Fibroblast of lung (primary cell): Measurements from ENCODE around the gene SPG11. TPM values are rescaled to one million over a fixed set of nuclear protein-coding genes. Genes with fewer than 3 reads are reported as not detected.

ENCODE experiments used
- DNase-seq, 2 donors: peaks; one replicate each; pipeline versions ENCODE4 v3.0.0 to v3.0.0-alpha.2; 2010; ENCODE audit warnings: low read depth in 2 of 2
- H2AFZ ChIP-seq: 2 replicates; pipeline ENCODE4 v1.5.1; 2012; ENCODE audit warnings: low read length, control low read depth, inconsistent platforms
- H3K27ac ChIP-seq: 2 replicates; pipeline ENCODE4 v1.5.1; 2011; ENCODE audit warnings: low read length, control low read depth; ENCODE audit not compliant: insufficient read depth
- H3K27me3 ChIP-seq: 2 replicates; pipeline ENCODE4 v1.5.1; 2011; ENCODE audit warnings: mild to moderate bottlenecking, low read length; ENCODE audit not compliant: control insufficient read depth, insufficient read depth
- H3K36me3 ChIP-seq: 2 replicates; pipeline ENCODE4 v1.5.1; 2011; ENCODE audit warnings: low read length; ENCODE audit not compliant: control insufficient read depth, insufficient read depth
- H3K4me1 ChIP-seq: 2 replicates; pipeline ENCODE4 v1.5.1; 2011; ENCODE audit warnings: low read length; ENCODE audit not compliant: control insufficient read depth, insufficient read depth; ENCODE audit errors: extremely low read depth
- H3K4me2 ChIP-seq: 2 replicates; pipeline ENCODE4 v1.5.1; 2011; ENCODE audit warnings: low read length, control low read depth; ENCODE audit not compliant: insufficient read depth; ENCODE audit errors: extremely low read depth
- H3K4me3 ChIP-seq, 4 experiments: fragments of 200-600 bp in 1 of 4; sonication (generic) in 1 of 4; replicated peaks in 1 of 4; 2 replicates each; pipeline ENCODE4 v1.5.1; 2011 to 2016; ENCODE audit warnings: low read length in 4 of 4, low read depth in 3 of 4, mild to moderate bottlenecking in 3 of 4, control low read depth in 2 of 4, inconsistent platforms in 1 of 4, mixed read lengths in 1 of 4; ENCODE audit not compliant: insufficient read depth in 1 of 4; ENCODE audit errors: control extremely low read depth in 1 of 4
- H3K79me2 ChIP-seq: 2 replicates; pipeline ENCODE4 v1.5.1; 2012; ENCODE audit warnings: mild to moderate bottlenecking, low read length, inconsistent platforms; ENCODE audit not compliant: control insufficient read depth, insufficient read depth
- H3K9ac ChIP-seq: 2 replicates; pipeline ENCODE4 v1.5.1; 2011; ENCODE audit warnings: mild to moderate bottlenecking, low read length, control low read depth; ENCODE audit not compliant: insufficient read depth
- H3K9me3 ChIP-seq: 2 replicates; pipeline ENCODE4 v1.5.1; 2012; ENCODE audit warnings: low read depth, low read length; ENCODE audit not compliant: control insufficient read depth, insufficient read depth
- H4K20me1 ChIP-seq: 2 replicates; pipeline ENCODE4 v1.5.1; 2011; ENCODE audit warnings: low read length; ENCODE audit not compliant: control insufficient read depth, insufficient read depth; ENCODE audit errors: extremely low read depth
- EZH2 ChIP-seq: IDR thresholded peaks from 2 replicates; pipeline ENCODE4 v1.5.1; 2012; ENCODE audit warnings: low read length, control low read depth, mild to moderate bottlenecking; ENCODE audit errors: missing control alignments
- polyA plus RNA-seq, 2 donors: library from polyadenylated mRNA; depleted of rRNA in 1 of 2; stranded (reverse) in 1 of 2; unstranded in 1 of 2; fragments of >200 nt; gene quantifications; 2 replicates each; pipeline ENCODE4 v1.2.1, GENCODE V29; 2011 to 2012; ENCODE audit warnings: missing spikeins in 1 of 2
- total RNA-seq: library from RNA; depleted of rRNA; stranded (reverse); fragments of >200 nt; gene quantifications from 2 replicates; pipeline ENCODE4 v1.2.1, GENCODE V29; 2014
- TF ChIP-seq, protein P1 (sequence below), 2 donors: IDR thresholded peaks in 1 of 2; conservative IDR thresholded peaks in 1 of 2; 1 replicate in 1 of 2; 2 replicates in 1 of 2; pipeline ENCODE4 v1.5.1; 2011 to 2012; ENCODE audit warnings: low read length in 2 of 2, control low read depth in 1 of 2, inconsistent platforms in 1 of 2, low read depth in 1 of 2, mild to moderate bottlenecking in 1 of 2

SPG11 gene
- total and polyA plus RNA-seq, 2 donors (not counting 1 experiment from before 2014, with no cell fraction given), result 35.6 to 95.9 TPM

DNA sequence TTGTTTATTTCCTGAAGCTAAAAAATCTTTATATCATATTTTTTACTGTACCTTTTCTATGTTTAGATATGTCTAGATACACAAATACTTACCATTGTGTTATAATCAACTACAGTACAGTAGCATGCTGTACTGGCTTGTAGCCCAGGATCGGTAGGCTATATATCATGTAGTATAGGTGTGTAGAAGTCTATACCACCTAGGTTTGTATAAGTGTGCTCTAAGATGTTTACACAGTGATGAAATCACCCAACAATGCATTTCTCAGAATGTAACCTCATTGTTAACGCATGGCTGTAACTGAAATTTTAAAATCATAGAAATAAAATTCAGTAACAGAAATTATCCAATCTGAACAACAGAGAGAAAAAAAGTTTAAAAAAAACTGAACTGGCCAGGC is 83.4 kb downstream of the SPG11 start:
- no peaks in the 10 kb centered on the region for H3K27me3 ChIP-seq
- H3K9me3 ChIP-seq, result no peaks in the 10 kb centered on the region
- no peak overlapping the region for H3K4me3 ChIP-seq
- no peak overlapping the region for H3K27ac ChIP-seq
- H3K4me2 ChIP-seq, result no peak overlapping the region
- no peak overlapping the region for H3K9ac ChIP-seq
- H4K20me1 ChIP-seq, result no peaks in the 10 kb centered on the region
- H2AFZ ChIP-seq, result no peak overlapping the region
- H3K4me1 ChIP-seq, result no peaks in the 10 kb centered on the region
- no peaks in the 10 kb centered on the region for H3K79me2 ChIP-seq
- TF ChIP-seq, protein P1, sequence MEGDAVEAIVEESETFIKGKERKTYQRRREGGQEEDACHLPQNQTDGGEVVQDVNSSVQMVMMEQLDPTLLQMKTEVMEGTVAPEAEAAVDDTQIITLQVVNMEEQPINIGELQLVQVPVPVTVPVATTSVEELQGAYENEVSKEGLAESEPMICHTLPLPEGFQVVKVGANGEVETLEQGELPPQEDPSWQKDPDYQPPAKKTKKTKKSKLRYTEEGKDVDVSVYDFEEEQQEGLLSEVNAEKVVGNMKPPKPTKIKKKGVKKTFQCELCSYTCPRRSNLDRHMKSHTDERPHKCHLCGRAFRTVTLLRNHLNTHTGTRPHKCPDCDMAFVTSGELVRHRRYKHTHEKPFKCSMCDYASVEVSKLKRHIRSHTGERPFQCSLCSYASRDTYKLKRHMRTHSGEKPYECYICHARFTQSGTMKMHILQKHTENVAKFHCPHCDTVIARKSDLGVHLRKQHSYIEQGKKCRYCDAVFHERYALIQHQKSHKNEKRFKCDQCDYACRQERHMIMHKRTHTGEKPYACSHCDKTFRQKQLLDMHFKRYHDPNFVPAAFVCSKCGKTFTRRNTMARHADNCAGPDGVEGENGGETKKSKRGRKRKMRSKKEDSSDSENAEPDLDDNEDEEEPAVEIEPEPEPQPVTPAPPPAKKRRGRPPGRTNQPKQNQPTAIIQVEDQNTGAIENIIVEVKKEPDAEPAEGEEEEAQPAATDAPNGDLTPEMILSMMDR (conservative IDR thresholded peaks at IDR 0.05 in 1 of 2, IDR thresholded peaks at IDR 0.05 in 1 of 2; ENCODE audit: low read depth in 1 of 2, low read length in 2 of 2), result no peak
- no peak for TF ChIP-seq EZH2
- no peak for DNase-seq
- H3K36me3 ChIP-seq, result peaks cover 8% of the 10 kb centered on the region

DNA sequence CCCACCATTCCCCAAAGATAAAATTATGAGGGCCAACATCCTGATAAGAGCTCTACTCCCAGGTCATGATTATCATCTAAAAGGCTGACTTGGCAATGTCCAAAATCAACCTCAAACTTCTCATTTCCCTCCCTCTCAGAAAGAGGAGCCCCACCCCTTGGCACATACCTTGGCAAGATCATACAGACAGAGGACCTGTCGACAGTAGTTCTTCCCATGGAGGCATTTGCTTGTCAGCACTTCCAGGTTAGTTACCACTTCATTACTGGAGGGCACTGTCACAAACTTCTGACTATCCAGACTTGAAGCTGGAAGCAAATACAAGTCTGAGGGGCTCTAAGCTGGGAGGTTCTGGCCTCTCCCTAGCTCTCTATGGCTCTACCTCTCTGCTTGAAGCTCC is 88.7 kb downstream of the SPG11 start:
- Histone ChIP-seq H3K9me3 (no peaks in the 10 kb centered on the region), H4K20me1 (no peaks in the 10 kb centered on the region), H3K4me2 (no peak overlapping the region), H3K27me3 (no peaks in the 10 kb centered on the region), H3K79me2 (no peaks in the 10 kb centered on the region), H3K4me3 (no peak overlapping the region), H3K36me3 (peaks cover 7% of the 10 kb centered on the region), H3K9ac (no peak overlapping the region), H3K27ac (no peak overlapping the region), H2AFZ (no peak overlapping the region), H3K4me1 (no peaks in the 10 kb centered on the region)
- TF ChIP-seq, protein P1 (conservative IDR thresholded peaks at IDR 0.05 in 1 of 2, IDR thresholded peaks at IDR 0.05 in 1 of 2; ENCODE audit: low read depth in 1 of 2, low read length in 2 of 2), result no peak
- TF ChIP-seq EZH2, result no peak
- no peak for DNase-seq

DNA sequence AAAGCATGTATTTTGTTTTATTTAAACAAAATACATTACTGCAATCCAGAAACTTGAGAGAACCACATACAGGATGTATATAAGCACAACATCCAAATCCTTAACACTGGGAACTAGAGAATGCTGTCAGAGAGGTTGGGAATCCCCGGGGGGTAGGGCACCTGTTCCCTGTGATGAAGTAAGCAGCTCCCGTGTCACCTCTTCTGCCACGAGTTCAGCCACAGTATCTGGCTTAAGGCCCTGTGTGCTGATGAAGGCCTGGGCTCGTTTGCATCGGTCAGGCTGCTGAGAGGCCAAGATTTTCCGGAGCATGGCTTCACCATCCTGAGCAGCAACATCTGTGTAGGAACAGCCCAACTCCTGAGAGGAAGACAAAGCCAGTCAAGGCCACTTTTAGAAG is 90.1 kb downstream of the SPG11 start:
- H3K4me3 ChIP-seq, result no peak overlapping the region
- H3K4me1 ChIP-seq, result no peaks in the 10 kb centered on the region
- H3K27me3 ChIP-seq, result no peaks in the 10 kb centered on the region
- no peaks in the 10 kb centered on the region for H3K79me2 ChIP-seq
- no peak overlapping the region for H3K27ac ChIP-seq
- DNase-seq, result no peak
- H4K20me1 ChIP-seq, result no peaks in the 10 kb centered on the region
- peaks cover 9% of the 10 kb centered on the region for H3K36me3 ChIP-seq
- H2AFZ ChIP-seq, result no peak overlapping the region
- no peak overlapping the region for H3K4me2 ChIP-seq
- H3K9ac ChIP-seq, result no peak overlapping the region
- H3K9me3 ChIP-seq, result no peaks in the 10 kb centered on the region
- TF ChIP-seq, protein P1 (conservative IDR thresholded peaks at IDR 0.05 in 1 of 2, IDR thresholded peaks at IDR 0.05 in 1 of 2; ENCODE audit: low read depth in 1 of 2, low read length in 2 of 2), result no peak
- TF ChIP-seq EZH2, result no peak
